ENCODE results near the gene EPHA8.

The EPHA8 gene

DNA sequence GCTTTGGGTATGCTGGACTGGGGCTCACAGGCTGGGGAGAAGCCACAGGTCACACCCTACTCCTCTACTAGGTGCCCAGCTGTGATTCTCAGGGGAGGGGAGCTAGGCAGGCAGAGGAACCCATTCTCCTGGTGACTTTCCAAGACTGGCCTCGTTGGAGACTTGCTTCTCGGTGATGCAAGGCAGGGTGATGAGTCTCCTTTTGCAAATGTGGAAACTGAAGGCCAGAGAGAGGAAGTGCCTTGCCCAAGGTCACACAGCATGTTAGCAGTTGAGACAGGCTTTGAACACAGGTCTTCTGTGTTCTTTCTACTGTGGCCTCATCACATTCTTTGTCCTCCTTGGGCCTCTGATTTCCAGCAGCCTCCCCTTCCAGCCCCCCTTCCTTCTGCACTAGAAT, 52.6 kb downstream of the EPHA8 start:
- no peak for DNase-seq
- TF ChIP-seq POLR2A (IDR thresholded peaks at IDR 0.05; ENCODE audit: low read length) (no peak), GATA1 (IDR thresholded peaks at IDR 0.05; ENCODE audit: low read depth, low read length) (no peak)

DNA sequence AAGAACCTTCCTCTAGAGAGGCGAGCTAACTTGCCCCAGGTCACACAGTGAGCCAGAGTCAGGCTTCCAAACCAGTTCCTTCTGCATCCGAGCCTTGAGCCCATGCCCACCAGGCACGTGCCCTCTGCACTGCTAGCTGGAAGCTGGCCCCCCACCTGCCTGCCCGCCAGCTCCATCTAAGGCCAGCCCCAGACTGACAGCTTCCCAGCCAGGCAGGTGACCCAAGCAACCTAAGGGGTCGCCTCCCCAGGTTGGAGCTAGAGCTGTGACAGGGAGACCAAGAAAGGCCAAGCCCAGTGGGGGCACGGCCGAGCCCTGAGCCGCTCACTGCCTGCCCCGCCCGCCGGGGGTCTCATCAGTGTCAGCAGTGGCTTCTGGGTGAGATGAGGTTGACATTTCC, 53.3 kb downstream of the EPHA8 start:
- no peak for TF ChIP-seq POLR2A (IDR thresholded peaks at IDR 0.05; ENCODE audit: low read length)
- no peak for TF ChIP-seq GATA1 (IDR thresholded peaks at IDR 0.05; ENCODE audit: low read depth, low read length)
- DNase-seq = no peak

DNA sequence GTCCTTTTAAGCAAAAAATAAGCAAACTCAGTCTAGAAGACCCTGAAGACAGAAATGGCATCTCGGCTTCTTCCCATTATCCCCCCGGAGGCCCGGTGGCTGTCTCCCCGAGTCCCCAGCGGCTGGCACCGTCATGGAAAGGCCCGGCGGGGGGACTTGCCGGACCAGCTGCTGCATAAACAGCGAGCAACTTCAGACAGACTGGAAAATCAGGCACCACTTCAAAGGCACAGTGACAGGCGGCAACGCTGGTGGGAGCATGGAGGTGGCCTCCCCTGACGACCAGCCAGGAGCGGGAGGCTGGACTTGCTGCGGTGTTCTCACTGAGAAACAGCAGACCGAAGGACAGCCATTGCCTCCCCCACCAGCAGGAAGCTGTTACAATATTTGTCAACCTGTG, 54.8 kb downstream of the EPHA8 start:
- TF ChIP-seq POLR2A (IDR thresholded peaks at IDR 0.05; ENCODE audit: low read length) (no peak), GATA1 (IDR thresholded peaks at IDR 0.05; ENCODE audit: low read depth, low read length) (no peak)
- DNase-seq = no peak

DNA sequence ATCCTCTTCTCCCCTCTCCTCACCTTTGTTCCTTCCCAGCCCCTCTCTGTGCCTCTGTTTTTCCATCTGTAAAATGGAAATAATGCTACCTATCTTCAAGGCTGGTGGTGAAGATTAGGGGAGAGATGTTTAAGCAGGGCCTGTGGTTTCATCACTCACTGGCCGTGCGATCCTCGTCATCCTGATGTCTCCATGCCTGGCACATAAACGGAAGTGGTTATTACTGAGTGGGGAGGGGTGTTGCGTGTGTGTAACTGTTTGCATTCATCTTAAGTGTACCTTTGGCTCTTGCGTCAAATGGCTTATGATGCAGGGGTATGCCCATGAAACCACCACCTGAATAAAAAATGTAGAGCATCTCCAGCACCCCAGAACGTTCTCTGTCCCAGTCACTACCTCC, 56.0 kb downstream of the EPHA8 start:
- no peak for DNase-seq
- no peak for TF ChIP-seq POLR2A (IDR thresholded peaks at IDR 0.05; ENCODE audit: low read length)
- TF ChIP-seq GATA1 (IDR thresholded peaks at IDR 0.05; ENCODE audit: low read depth, low read length) = no peak

DNA sequence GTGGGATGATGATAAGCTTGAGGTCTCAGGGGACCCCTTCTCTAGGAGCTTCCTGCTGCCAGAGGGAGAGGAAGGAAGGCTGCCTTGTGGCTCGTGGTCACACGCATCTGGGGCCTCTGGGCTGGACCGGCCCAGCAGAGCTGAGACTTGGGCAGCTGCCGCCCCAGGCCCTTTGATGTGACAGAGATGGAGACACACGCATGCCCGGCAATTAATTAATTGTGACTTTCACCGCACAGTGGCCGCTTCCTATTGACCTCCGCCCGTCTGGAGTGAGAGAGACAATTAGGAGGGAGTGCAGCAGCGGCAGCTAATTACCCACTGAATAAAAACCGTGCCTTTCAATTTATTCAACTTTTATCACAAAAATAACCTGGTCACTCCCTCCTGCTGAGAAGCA, 56.5 kb downstream of the EPHA8 start:
- TF ChIP-seq POLR2A (IDR thresholded peaks at IDR 0.05; ENCODE audit: low read length) (no peak), GATA1 (IDR thresholded peaks at IDR 0.05; ENCODE audit: low read depth, low read length) (no peak)
- no peak for DNase-seq

DNA sequence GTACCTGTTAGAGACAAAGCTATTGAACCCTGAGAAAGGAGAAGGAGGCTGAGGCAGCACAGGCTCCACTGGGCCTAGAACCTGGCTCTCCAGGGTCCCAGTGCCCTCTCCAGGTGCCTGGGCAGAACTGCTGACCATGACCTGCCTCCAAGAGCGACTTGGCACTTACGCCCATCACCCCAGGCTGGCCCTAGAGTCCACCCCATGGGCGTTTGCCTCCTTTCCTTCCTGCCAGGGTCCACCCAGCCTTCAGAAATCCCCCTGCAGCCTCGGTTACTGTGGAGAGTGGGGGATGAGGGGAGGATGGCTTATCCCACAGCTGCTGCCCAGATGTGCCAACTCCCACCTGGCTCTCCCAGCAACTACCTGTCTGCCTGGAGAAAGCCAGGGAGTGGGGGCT, 58.5 kb downstream of the EPHA8 start:
- TF ChIP-seq POLR2A (IDR thresholded peaks at IDR 0.05; ENCODE audit: low read length) (no peak), GATA1 (IDR thresholded peaks at IDR 0.05; ENCODE audit: low read depth, low read length) (no peak)
- no peak for DNase-seq

DNA sequence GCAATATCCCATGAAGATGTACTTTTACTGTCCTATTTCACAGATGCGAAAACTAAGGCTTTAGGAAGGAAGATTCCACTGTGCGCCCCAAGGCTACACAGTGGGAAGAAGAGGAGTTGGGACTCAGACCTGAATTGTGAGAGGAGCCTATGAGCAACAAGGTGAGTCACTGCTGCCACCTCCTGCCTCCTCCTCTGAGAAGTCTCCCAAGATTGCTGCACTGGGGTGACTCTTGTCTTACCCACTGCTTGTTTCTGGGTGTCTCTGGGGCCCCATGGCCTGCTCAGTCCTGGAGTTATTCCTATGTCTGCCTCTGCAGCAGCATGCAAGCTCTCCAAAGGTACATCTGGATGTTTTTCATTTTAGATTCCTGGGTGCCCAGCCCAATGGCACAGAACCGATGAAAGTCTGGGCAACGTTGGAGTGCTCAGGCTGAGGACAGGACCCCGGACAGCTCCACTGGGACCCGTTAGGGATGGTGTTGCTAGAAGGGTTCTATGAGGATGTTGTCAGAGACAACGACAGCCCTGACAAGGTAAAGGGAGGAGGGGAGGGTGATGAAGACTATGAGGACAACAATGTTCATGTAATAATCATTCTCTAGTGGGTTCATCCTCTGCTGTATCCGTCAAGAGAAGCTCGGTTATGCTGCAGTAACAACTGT, 62.1 kb downstream of the EPHA8 start:
- no peak for TF ChIP-seq GATA1 (IDR thresholded peaks at IDR 0.05; ENCODE audit: low read depth, low read length)
- no peak for TF ChIP-seq POLR2A (IDR thresholded peaks at IDR 0.05; ENCODE audit: low read length)
- DNase-seq = no peak

DNA sequence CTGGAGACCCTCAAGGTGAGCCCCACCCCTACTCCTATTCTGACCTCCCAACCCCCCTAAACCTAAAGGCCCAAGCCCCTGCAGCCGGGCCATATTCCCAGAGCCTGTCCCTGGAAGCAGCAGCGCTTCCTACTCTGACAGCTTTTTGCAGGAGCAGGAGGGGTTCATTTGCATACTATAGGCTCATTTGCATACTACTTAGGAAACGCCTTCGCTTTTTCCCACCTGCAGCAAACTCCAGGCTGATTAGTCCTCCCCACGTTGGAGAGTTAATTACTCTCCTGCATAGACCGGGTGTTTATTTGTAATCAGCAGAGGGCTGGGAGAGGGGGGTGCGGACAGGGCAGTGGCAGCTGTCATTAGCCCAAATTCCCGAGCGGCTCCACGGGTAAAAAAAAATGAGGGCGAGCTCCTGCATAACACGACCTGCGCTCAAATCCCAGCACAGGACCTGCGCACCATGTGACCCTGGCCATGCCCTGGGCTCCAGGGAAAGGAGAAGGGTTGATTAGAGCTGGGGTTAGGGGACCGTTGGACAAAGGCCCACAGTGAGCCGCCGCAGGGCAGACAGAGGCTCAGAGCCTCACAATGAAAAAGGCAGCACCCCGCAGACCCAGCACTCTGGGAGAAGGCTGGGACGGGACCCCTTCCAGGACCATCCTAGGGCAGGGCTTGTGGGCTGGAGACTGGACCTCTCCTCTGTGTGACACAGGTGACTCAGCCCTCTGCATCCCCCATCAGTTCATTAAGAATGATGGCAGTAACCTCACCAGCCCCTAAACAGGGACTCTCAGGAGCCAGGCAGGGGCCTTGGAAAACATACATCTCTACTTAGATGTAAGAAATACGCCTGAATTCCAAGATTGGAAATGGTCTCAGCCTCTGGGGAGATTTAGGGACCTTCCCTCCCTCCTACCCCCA, 63.2 kb downstream of the EPHA8 start:
- TF ChIP-seq GATA1 (IDR thresholded peaks at IDR 0.05; ENCODE audit: low read depth, low read length) = no peak
- no peak for TF ChIP-seq POLR2A (IDR thresholded peaks at IDR 0.05; ENCODE audit: low read length)

DNA sequence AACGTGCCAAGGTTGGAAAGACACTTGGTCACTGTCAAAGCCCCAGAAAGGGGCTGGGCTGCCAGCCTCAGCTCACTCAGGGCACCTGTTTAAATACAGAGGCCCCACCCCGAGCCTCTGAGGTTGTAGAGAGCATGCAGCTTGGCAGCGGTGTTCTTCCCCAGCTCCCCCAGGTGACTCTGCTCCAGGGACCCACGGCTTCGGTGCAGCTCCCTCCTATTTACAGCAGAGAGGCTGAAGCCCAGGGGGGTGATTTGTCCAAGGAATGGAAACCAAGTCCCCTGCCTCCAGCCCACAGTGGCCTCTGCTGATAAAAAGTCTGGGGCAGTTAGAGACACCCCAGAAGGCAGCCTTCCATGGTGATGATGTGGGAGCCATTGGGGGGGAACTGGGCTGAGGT, 64.0 kb downstream of the EPHA8 start:
- TF ChIP-seq GATA1 (IDR thresholded peaks at IDR 0.05; ENCODE audit: low read depth, low read length) = no peak
- no peak for TF ChIP-seq POLR2A (IDR thresholded peaks at IDR 0.05; ENCODE audit: low read length)
- DNase-seq = no peak

More for the DNA sequence above, 63.2 kb downstream of the EPHA8 start:
- no peak for DNase-seq

DNA sequence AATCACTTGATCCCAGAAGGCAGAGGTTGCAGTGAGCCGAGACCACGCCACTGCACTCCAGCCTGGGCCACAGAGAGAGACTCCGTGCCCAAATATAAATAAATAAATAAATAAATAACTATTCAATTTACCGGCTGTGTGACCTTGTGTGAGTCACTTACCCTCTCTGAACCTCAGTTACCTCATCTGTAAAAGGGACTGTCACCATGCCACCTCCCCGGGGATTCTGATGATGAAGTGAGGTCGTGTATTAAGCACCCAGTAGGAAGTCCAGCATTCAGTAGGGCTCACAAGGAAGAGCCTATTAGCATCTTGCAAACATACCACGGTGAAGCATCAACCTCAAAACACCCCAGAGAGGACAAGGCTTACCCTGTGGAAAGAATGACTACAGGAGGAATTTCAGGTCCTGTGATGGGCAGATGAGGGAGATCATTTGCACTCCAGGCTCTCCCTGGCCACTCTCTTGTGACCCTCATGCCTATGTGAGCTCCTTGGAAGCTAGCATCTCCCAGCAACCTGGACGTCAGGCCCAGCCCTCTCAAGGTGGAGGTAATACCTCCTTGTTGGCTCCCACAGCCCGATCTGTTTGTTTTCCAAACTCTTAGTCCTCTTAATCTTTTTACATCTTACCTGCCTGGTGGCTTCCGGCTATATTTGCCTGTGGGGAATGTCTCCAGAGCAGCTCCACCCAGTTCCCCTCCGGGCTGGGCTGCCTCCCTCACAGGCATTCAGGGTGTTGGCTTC, 65.6 kb downstream of the EPHA8 start:
- TF ChIP-seq GATA1 (IDR thresholded peaks at IDR 0.05; ENCODE audit: low read depth, low read length) (no peak), POLR2A (IDR thresholded peaks at IDR 0.05; ENCODE audit: low read length) (no peak)
- no peak for DNase-seq

DNA sequence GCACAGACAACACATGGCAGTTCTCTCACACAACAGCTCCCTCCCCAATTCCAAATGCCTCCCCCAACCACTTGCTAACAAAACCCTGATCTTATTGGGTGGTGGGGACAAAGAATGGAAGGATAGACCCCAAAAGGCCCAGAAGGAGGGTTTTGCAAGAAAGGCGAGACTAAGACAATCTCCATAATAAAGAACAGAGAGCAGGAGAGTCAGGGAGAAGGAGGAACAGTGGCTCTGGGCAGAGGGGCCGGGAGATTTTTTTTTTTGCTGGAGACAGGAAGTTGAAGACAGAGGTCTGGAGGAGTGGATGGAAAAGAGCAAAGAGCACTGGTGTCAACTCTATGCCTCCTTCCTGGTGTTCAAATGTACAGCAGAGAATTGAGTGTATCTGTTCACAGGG, 66.6 kb downstream of the EPHA8 start:
- TF ChIP-seq GATA1 (IDR thresholded peaks at IDR 0.05; ENCODE audit: low read depth, low read length) (no peak), POLR2A (IDR thresholded peaks at IDR 0.05; ENCODE audit: low read length) (no peak)

DNA sequence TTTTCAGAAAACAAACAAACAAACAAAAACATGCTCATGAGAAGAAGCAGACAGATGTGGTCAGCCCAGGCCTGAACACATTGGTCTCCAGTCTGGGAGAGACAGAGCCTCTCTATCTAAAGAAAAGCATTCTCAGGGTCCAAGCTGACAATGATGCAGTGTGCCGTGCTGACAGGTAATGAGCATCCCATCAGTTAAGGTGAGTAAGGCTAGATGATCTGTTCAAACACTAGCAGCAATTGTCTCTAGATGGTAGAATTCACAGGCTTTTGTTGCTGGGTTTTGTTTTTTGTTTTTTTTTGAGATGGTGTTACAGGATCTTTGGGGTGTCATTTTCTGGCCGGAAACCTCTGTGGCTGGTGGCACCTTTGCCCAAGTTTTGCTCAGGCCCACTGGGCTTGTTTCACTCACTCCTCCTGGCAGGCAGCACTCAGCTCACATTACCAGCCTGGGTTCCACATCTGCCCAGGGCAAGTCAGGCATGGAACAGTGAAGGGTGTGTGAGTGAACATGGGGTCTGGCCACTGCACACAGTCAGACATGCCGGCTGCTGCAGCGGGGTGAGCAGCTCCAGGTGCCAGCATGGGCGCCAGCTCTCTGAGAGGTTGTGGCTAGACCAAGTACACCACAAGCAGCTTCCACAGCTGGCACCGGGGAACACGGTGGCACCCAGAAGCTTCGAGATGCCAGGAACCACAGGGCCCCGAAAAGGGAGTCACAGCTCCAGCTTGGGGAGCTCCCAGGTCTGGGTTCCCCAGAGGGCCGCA, 70.6 kb downstream of the EPHA8 start:
- TF ChIP-seq POLR2A (IDR thresholded peaks at IDR 0.05; ENCODE audit: low read length) = no peak
- TF ChIP-seq GATA1 (IDR thresholded peaks at IDR 0.05; ENCODE audit: low read depth, low read length) = no peak
- DNase-seq = no peak

More for the DNA sequence above, 66.6 kb downstream of the EPHA8 start:
- no peak for DNase-seq

DNA sequence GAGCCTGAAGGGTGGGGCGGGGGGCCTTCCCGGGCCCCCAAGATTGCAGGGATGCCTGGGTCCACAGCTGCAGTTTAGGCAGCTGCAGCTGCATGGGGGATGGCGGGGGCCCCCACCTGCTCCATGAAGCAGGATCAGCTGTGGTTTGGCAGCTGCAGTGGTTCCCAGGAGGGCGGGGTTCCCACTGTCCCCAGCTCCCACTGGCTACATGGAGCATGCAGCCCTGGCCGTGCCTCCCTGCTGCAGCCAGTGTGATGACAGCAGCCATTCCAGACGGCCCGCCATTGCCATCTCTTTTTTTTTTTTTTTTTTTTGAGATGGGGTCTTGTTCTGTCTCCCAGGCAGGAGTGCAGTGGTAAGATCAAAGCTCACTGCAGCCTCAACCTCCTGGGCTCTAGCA, 72.1 kb downstream of the EPHA8 start:
- DNase-seq = no peak
- no peak for TF ChIP-seq GATA1 (IDR thresholded peaks at IDR 0.05; ENCODE audit: low read depth, low read length)
- TF ChIP-seq POLR2A (IDR thresholded peaks at IDR 0.05; ENCODE audit: low read length) = no peak

Measured in erythroblast (primary cell).